ENCODE measurements around the gene LENEP.
A peak's percentile ranks its signal among the peaks of the same experiment; 100 is the strongest.

The LENEP gene

GRCh38 chr1:155010211-155010918 lies 17.0 kb downstream of the LENEP start:
- DNase-seq (ENCODE audit: low read depth in 2 of 2), result no peak

GRCh38 chr1:155011004-155011416 lies 17.6 kb downstream of the LENEP start:
- DNase-seq (ENCODE audit: low read depth in 2 of 2), result no peak

GRCh38 chr1:155011437-155012025 lies 18.1 kb downstream of the LENEP start:
- DNase-seq (ENCODE audit: low read depth in 2 of 2), result no peak

- no peak for DNase-seq (ENCODE audit: low read depth in 2 of 2)
Observed at GRCh38 chr1:155012026-155012546, 18.7 kb downstream of the LENEP start.

GRCh38 chr1:155012776-155013602 lies 19.6 kb downstream of the LENEP start:
- DNase-seq (ENCODE audit: low read depth in 2 of 2), result no peak

GRCh38 chr1:155013632-155014031 lies 20.2 kb downstream of the LENEP start:
- DNase-seq (ENCODE audit: low read depth in 2 of 2), result no peak

- no peak for DNase-seq (ENCODE audit: low read depth in 2 of 2)
Observed at GRCh38 chr1:155014709-155015508, 21.5 kb downstream of the LENEP start.

- no peak for DNase-seq (ENCODE audit: low read depth in 2 of 2)
Observed at GRCh38 chr1:155015527-155016230, 22.3 kb downstream of the LENEP start.

GRCh38 chr1:155016231-155016831 lies 22.9 kb downstream of the LENEP start:
- no peak for DNase-seq (ENCODE audit: low read depth in 2 of 2)

GRCh38 chr1:155017041-155017945 lies 23.9 kb downstream of the LENEP start:
- peak; percentile 83 to 92 for DNase-seq (ENCODE audit: low read depth in 2 of 2)

GRCh38 chr1:155017946-155018316 lies 24.5 kb downstream of the LENEP start:
- no peak for DNase-seq (ENCODE audit: low read depth in 2 of 2)

GRCh38 chr1:155018617-155019348 lies 25.4 kb downstream of the LENEP start:
- DNase-seq (ENCODE audit: low read depth in 2 of 2), result no peak

GRCh38 chr1:155019377-155020245 lies 26.2 kb downstream of the LENEP start:
- DNase-seq (ENCODE audit: low read depth in 2 of 2), result no peak

- no peak for DNase-seq (ENCODE audit: low read depth in 2 of 2)
Observed at GRCh38 chr1:155022136-155022926, 28.9 kb downstream of the LENEP start.

GRCh38 chr1:155022927-155023236 lies 29.5 kb downstream of the LENEP start:
- DNase-seq (ENCODE audit: low read depth in 2 of 2), result no peak

GRCh38 chr1:155023627-155024026 lies 30.2 kb downstream of the LENEP start:
- no peak for DNase-seq (ENCODE audit: low read depth in 2 of 2)

GRCh38 chr1:155024315-155024714 lies 30.9 kb downstream of the LENEP start:
- DNase-seq (ENCODE audit: low read depth in 2 of 2), result no peak

Data from stimulated activated CD4-positive, alpha-beta T cell treated with anti-CD3 and anti-CD28 coated beads, Interleukin-15, amount 100 ng/mL, for 48 hours (primary cell).